Epithelial cell of esophagus (primary cell): ENCODE results near the gene TFF2.
A peak's percentile ranks its signal among the peaks of the same experiment; 100 is the strongest.

ENCODE experiments used
- DNase-seq: peaks from one replicate; pipeline ENCODE4 v3.0.0; 2010; ENCODE audit warnings: low read depth
- H3K4me3 ChIP-seq: 2 replicates; pipeline ENCODE4 v1.5.1; 2011; ENCODE audit warnings: mild to moderate bottlenecking, low read length, control low read depth
- TF ChIP-seq, protein P1 (sequence below): IDR thresholded peaks from 2 replicates; pipeline ENCODE4 v1.5.1; 2011; ENCODE audit warnings: low read depth, mild to moderate bottlenecking, low read length, control low read depth, inconsistent platforms; ENCODE audit not compliant: insufficient read depth; ENCODE audit errors: missing control alignments

Gene TFF2

DNA sequence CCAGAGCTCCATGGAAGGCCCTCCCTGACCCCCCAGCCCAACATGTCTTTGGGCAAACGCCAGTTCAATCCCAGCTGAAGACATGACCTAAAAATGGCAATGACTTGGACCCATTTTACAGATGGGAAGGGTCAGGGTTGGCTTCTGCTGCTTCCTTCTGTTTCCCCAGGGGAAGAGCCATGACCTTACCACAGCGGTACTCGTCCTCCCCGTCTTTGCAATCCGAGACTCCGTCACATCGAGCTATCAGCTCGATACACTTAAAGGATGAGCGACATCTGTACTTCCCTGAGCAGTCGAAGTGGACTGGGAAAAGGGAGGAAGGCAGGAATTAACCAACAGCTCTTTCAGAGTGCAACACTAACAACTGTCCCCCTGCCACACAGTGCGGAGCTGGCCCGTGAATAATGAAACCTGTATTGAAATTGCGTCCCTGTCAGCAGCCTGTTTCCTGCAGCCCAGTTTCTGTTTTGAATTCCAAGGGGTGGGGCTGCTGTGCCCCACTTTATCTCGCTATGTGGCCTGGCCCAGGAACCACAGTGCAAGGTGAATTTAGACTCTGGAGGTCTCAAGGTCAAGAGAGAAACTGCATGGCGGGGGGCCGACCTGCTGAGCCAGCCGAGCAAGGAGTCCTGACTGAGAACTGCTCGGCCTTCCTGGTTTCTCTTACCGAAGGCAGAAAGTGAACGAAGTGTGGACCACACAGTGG lies 38.1 kb upstream of the TFF2 start:
- DNase-seq = no peak
- TF ChIP-seq, protein P1, sequence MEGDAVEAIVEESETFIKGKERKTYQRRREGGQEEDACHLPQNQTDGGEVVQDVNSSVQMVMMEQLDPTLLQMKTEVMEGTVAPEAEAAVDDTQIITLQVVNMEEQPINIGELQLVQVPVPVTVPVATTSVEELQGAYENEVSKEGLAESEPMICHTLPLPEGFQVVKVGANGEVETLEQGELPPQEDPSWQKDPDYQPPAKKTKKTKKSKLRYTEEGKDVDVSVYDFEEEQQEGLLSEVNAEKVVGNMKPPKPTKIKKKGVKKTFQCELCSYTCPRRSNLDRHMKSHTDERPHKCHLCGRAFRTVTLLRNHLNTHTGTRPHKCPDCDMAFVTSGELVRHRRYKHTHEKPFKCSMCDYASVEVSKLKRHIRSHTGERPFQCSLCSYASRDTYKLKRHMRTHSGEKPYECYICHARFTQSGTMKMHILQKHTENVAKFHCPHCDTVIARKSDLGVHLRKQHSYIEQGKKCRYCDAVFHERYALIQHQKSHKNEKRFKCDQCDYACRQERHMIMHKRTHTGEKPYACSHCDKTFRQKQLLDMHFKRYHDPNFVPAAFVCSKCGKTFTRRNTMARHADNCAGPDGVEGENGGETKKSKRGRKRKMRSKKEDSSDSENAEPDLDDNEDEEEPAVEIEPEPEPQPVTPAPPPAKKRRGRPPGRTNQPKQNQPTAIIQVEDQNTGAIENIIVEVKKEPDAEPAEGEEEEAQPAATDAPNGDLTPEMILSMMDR = no peak
- H3K4me3 ChIP-seq = no peak overlapping the region

GRCh38 chr21:42387843-42388340 lies 37.1 kb upstream of the TFF2 start:
- H3K4me3 ChIP-seq = no peak overlapping the region
- TF ChIP-seq, protein P1 = no peak
- no peak for DNase-seq

- TF ChIP-seq, protein P1 = no peak
- DNase-seq = no peak
- H3K4me3 ChIP-seq = no peak overlapping the region
Observed at GRCh38 chr21:42387164-42387563, 36.4 kb upstream of the TFF2 start.

GRCh38 chr21:42386034-42386591 lies 35.3 kb upstream of the TFF2 start:
- TF ChIP-seq, protein P1 = no peak
- no peak for DNase-seq
- H3K4me3 ChIP-seq = no peak overlapping the region

DNA sequence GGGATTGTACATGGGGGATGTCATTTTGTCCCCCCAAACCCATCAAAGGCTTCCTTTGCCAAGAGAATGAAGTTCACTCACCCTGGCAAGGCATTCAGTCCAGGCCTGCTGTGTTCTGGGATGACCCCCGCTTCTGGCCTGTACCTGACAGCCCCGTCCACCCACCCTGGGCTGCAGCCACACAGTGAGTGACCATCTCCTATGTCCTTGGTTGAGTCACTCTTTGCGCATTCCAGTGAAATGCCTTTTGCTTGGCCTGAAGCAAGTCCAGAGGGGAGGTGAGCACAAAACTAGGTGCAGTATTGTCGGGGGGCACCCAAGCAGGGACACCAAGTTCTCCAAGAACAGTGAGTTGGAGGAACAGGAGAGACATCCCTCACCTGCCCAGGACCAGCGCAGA lies 34.8 kb upstream of the TFF2 start:
- no peak overlapping the region for H3K4me3 ChIP-seq
- TF ChIP-seq, protein P1 = no peak
- no peak for DNase-seq

- TF ChIP-seq, protein P1 = no peak
- H3K4me3 ChIP-seq = no peak overlapping the region
- DNase-seq = peak; percentile 15
Observed at GRCh38 chr21:42384989-42385388, 34.2 kb upstream of the TFF2 start.
